ENCODE measurements around the gene MEOX2. TPM values are rescaled to one million over a fixed set of nuclear protein-coding genes. Genes with fewer than 3 reads are reported as not detected.

Gene MEOX2
- polyA plus RNA-seq, 4 donors: 1.8 to 2.3 (median 2.1) TPM

- peak in 1 of 4 donors; percentile 11 for DNase-seq (ENCODE audit: low read depth in 4 of 4, low spot score in 2 of 4)
Measured at GRCh38 chr7:15620491-15621185, 65.8 kb downstream of the MEOX2 start.

GRCh38 chr7:15618275-15618674 lies 68.2 kb downstream of the MEOX2 start:
- DNase-seq (ENCODE audit: low read depth in 4 of 4, low spot score in 2 of 4): no peak

GRCh38 chr7:15612205-15612604 lies 74.3 kb downstream of the MEOX2 start:
- no peak for DNase-seq (ENCODE audit: low read depth in 4 of 4, low spot score in 2 of 4)

- no peak for DNase-seq (ENCODE audit: low read depth in 4 of 4, low spot score in 2 of 4)
Measured at GRCh38 chr7:15610503-15610902, 76.0 kb downstream of the MEOX2 start.

- no peak for DNase-seq (ENCODE audit: low read depth in 4 of 4, low spot score in 2 of 4)
Measured at GRCh38 chr7:15609287-15609686, 77.2 kb downstream of the MEOX2 start.

- DNase-seq (ENCODE audit: low read depth in 4 of 4, low spot score in 2 of 4): no peak
Measured at GRCh38 chr7:15607529-15608210, 78.8 kb downstream of the MEOX2 start.

GRCh38 chr7:15606561-15606960 lies 79.9 kb downstream of the MEOX2 start:
- no peak for DNase-seq (ENCODE audit: low read depth in 4 of 4, low spot score in 2 of 4)

GRCh38 chr7:15604166-15604565 lies 82.3 kb downstream of the MEOX2 start:
- no peak for DNase-seq (ENCODE audit: low read depth in 4 of 4, low spot score in 2 of 4)

GRCh38 chr7:15603124-15603523 lies 83.4 kb downstream of the MEOX2 start:
- no peak for DNase-seq (ENCODE audit: low read depth in 4 of 4, low spot score in 2 of 4)

GRCh38 chr7:15602236-15602635 lies 84.2 kb downstream of the MEOX2 start:
- no peak for DNase-seq (ENCODE audit: low read depth in 4 of 4, low spot score in 2 of 4)

GRCh38 chr7:15601175-15601574 lies 85.3 kb downstream of the MEOX2 start:
- DNase-seq (ENCODE audit: low read depth in 4 of 4, low spot score in 2 of 4): no peak

- DNase-seq (ENCODE audit: low read depth in 4 of 4, low spot score in 2 of 4): no peak
Measured at GRCh38 chr7:15600298-15600697, 86.2 kb downstream of the MEOX2 start.

- DNase-seq (ENCODE audit: low read depth in 4 of 4, low spot score in 2 of 4): no peak
Measured at GRCh38 chr7:15594461-15594860, 92.0 kb downstream of the MEOX2 start.

- DNase-seq (ENCODE audit: low read depth in 4 of 4, low spot score in 2 of 4): no peak
Measured at GRCh38 chr7:15593382-15593781, 93.1 kb downstream of the MEOX2 start.

- DNase-seq (ENCODE audit: low read depth in 4 of 4, low spot score in 2 of 4): no peak
Measured at GRCh38 chr7:15586266-15586665, 100.2 kb downstream of the MEOX2 start.

GRCh38 chr7:15584575-15584974 lies 101.9 kb downstream of the MEOX2 start:
- no peak for DNase-seq (ENCODE audit: low read depth in 4 of 4, low spot score in 2 of 4)

GRCh38 chr7:15582773-15583172 lies 103.7 kb downstream of the MEOX2 start:
- no peak for DNase-seq (ENCODE audit: low read depth in 4 of 4, low spot score in 2 of 4)

- no peak for DNase-seq (ENCODE audit: low read depth in 4 of 4, low spot score in 2 of 4)
Measured at GRCh38 chr7:15581352-15581951, 105.0 kb downstream of the MEOX2 start.

- no peak for DNase-seq (ENCODE audit: low read depth in 4 of 4, low spot score in 2 of 4)
Measured at GRCh38 chr7:15580604-15581351, 105.7 kb downstream of the MEOX2 start.

GRCh38 chr7:15577600-15577999 lies 108.9 kb downstream of the MEOX2 start:
- no peak for DNase-seq (ENCODE audit: low read depth in 4 of 4, low spot score in 2 of 4)

GRCh38 chr7:15571301-15571878 lies 115.1 kb downstream of the MEOX2 start:
- DNase-seq (ENCODE audit: low read depth in 4 of 4, low spot score in 2 of 4): no peak

Data from left renal cortex interstitium (tissue), 4 donors.